Motor neuron (in vitro differentiated cells): Measurements from ENCODE around the gene TTC23L. TPM values are rescaled to one million over a fixed set of nuclear protein-coding genes. Genes with fewer than 3 reads are reported as not detected.

Experiments used
- ATAC-seq, 8 experiments: fragments of 200-7000 bp; cut with Tn5 transposase; replicated peaks in 6 of 8; 2 replicates each; pipeline ENCODE4 v1.8.0; 2021; ENCODE audit warnings: mild to moderate bottlenecking in 8 of 8, moderate library complexity in 8 of 8
- H3K27ac ChIP-seq, 2 donors: fragments of 250-450 bp; sonication (Bioruptor Pico); 2 replicates each; pipeline ENCODE4 v1.9.0; 2021; ENCODE audit warnings: antibody characterized with exemption in 2 of 2, mild to moderate bottlenecking in 2 of 2, moderate library complexity in 1 of 2
- H3K4me1 ChIP-seq, 2 donors: fragments of 250-450 bp; sonication (Bioruptor Pico); replicated peaks in 1 of 2; 2 replicates each; pipeline ENCODE4 v1.6.1; 2021; ENCODE audit warnings: antibody characterized with exemption in 2 of 2, mild to moderate bottlenecking in 2 of 2, moderate library complexity in 1 of 2
- H3K4me3 ChIP-seq, 5 donors: fragments of 250-450 bp; sonication (Bioruptor Pico); 2 replicates each; pipeline ENCODE4 v1.9.0; 2021; ENCODE audit warnings: antibody characterized with exemption in 5 of 5, mild to moderate bottlenecking in 5 of 5, moderate library complexity in 4 of 5
- WGBS, 10 experiments: fragments of 450-650 bp; shearing (Covaris generic); methylation state at CpG; one replicate each; pipeline ENCODE4 v1.0.0; 2022; 5-methylcytosine and 5-hydroxymethylcytosine counted together
- in situ Hi-C, 9 experiments: fragments of 400-800 bp; cut with MboI; loops; one replicate each; pipeline ENCODE4 v1.15.0; 2021; ENCODE audit warnings: low sequenced_read_pairs in 9 of 9, low pct_unique_long_range_greater_than_20kb in 2 of 9; ENCODE audit not compliant: unreplicated experiment in 9 of 9
- total RNA-seq, 8 experiments: library from RNA; unstranded; fragments of 300-600 nt; gene quantifications; 2 replicates each; pipeline versions ENCODE4 v1.2.3 to v1.2.4, GENCODE V29; 2022

Gene TTC23L
- total RNA-seq, 8 experiments from 2014 or later: 1.4 to 13.5 (median 1.9) TPM

DNA sequence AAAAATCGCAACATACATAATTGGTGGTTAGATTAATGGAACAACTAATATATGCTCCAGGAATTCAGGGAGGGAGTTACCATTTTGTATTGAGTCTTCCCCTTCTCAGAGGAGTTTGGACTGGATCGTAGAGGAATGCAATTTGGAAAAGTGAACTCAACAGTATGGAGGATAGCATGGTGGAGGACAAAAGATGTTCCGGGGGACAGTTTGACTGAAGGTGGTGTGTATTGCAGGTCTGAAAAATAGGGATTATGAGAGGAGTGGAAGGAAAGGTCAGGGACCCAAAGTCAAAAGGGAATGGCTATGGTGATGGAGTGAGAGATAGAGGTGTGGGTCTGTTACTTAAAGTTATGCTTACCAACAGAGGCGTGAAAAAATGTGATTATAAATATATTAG, 91.9 kb downstream of the TTC23L start:
- Histone ChIP-seq H3K27ac (no peak overlapping the region), H3K4me1 (peaks cover 8 to 17% of the 10 kb centered on the region in 2 donors), H3K4me3 (peak overlapping the region; percentile 59 to 92 (median 68))
- no peak for ATAC-seq
- WGBS, 10 experiments: 37 to 81% (median 52%) methylated on average over 1 to 4 of the region's 4 CpGs
- in situ Hi-C loops: no loop called here

DNA sequence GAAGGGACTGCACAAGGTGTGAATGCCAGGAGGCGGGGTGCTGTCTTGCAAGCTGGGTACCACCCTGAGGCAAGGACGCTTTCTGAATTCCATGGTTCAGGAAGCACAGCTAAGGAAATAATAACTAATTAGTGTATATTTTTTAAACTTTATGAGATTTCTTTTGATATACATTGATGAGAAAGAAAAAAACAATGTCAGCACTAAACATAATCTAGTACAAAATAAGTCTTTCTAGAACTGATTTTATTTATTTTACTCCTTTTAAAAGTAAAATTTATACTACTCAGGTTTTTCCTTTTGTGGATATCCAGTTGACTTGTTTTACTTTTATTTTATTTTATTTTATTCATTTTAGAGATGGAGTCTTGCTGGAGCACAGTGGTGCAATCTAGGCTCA, 94.0 kb downstream of the TTC23L start:
- H3K4me3 ChIP-seq: no peak overlapping the region
- ATAC-seq: no peak
- in situ Hi-C loops: no loop called here
- no peak overlapping the region for H3K27ac ChIP-seq
- 73 to 100% (median 100%) methylated on average over 1 to 2 of the region's 2 CpGs; no CpG with 5 or more reads in 2 of the 10 experiments for WGBS, 10 experiments
- H3K4me1 ChIP-seq: peaks cover 8 to 17% of the 10 kb centered on the region in 2 donors

DNA sequence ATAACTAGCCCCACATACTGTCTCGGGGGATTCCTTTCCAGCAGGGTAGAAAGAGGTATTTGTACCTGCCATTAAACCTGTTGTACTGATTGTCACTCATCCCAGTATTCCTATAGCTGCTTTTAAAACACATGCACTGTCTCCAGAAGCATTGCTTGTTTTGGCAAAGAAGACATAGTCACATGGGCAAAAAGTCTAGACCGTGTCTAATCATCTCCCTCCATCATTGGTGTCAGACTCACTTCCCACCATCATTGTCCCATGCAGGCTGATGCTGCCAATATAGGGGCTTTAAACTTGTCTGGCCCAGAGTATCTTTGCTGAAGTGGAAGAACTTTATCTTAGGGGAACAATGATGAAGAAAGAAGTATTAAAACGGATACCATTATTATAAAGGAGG, 103.0 kb downstream of the TTC23L start:
- no peak overlapping the region for H3K27ac ChIP-seq
- 67 to 100% (median 95%) methylated on average over 1 to 3 of the region's 3 CpGs for WGBS, 10 experiments
- no peak for ATAC-seq
- no peak overlapping the region for H3K4me3 ChIP-seq
- no peaks in the 10 kb centered on the region for H3K4me1 ChIP-seq
- in situ Hi-C loops: no loop called here

DNA sequence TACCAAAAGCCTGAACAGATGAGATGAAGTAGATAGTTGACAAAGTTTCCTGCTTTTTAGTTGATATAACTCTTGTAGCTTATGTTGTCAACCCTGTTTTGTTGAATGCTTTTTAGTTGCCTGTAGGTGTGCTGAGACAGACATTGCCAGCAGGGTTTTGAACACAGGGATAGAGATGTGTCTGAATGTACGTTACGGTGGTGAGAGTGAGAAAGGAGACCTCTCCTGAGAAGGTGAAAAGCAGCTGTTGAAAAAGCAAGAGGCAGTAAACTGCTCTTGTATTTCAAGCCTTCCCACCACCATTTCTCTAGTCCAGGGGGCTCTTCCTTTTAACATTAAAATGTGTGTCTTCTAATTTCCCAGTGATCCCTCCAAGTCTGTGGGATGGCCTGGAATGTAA, 105.1 kb downstream of the TTC23L start:
- H3K4me3 ChIP-seq: no peak overlapping the region
- H3K4me1 ChIP-seq: no peaks in the 10 kb centered on the region
- H3K27ac ChIP-seq: no peak overlapping the region
- 90 to 100% (median 100%) methylated on average over 1 to 2 of the region's 2 CpGs; no CpG with 5 or more reads in 2 of the 10 experiments for WGBS, 10 experiments
- no peak for ATAC-seq
- in situ Hi-C loops: no loop called here

DNA sequence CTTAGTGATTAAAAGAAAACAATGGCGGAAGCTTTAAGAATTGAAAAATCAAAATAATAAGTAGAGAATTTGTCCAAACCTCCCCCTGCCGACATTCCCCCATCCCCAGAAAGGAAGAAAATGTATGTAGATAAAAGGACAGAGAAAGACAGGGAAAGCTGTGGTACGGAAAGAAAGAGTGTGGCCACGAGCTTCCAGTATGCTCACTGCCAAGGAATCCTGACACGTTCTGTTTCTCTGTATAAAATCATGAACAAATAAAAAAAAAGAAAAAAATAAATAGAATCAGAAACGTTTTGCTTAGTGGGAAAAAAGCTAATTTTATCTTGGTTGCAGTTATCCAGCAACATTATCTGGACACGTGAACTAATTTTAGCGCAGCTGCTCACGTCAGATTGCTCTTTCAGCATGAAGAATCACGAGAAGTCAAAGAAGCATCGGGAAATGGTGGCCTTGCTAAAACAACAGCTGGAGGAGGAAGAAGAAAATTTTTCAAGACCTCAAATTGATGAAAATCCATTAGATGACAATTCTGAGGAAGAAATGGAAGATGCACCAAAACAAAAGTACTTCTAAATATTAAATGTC, 105.6 kb downstream of the TTC23L start:
- no peak overlapping the region for H3K27ac ChIP-seq
- H3K4me1 ChIP-seq: no peaks in the 10 kb centered on the region
- in situ Hi-C loops: no loop called here
- 83 to 100% (median 89%) methylated on average over 5 to 11 of the region's 11 CpGs for WGBS, 10 experiments
- no peak overlapping the region for H3K4me3 ChIP-seq
- no peak for ATAC-seq

Other genes starting within 250 kb of the TTC23L start
- gene RAI14, start 182.8 kb upstream of the TTC23L start, total RNA-seq: 100 to 1,000 TPM in 4 of 8 experiments, 10 to 100 TPM in 4; 21.5 to 203 (median 88.2) TPM
- gene RAD1, start 76.3 kb downstream of the TTC23L start, total RNA-seq: 10 to 100 TPM; 18.7 to 38.8 (median 26.1) TPM
- gene BRIX1, start 76.5 kb downstream of the TTC23L start, total RNA-seq: 10 to 100 TPM; 28.6 to 57.1 (median 44.1) TPM
- 10 to 100 TPM; 22.6 to 67.5 (median 31.7) TPM for gene DNAJC21, start 90.4 kb downstream of the TTC23L start, total RNA-seq
- 1 to 10 TPM in 1 of 8 experiments, under 1 TPM in 3, not detected in 4; 0.13 to 1.2 (median 0.33) TPM for gene AGXT2, start 208.8 kb downstream of the TTC23L start, total RNA-seq